ENCODE results near the gene FRMD7. TPM values are rescaled to one million over a fixed set of nuclear protein-coding genes. Genes with fewer than 3 reads are reported as not detected.

FRMD7 gene
- total and polyA plus RNA-seq, 2 experiments from 2014 or later = not detected

DNA sequence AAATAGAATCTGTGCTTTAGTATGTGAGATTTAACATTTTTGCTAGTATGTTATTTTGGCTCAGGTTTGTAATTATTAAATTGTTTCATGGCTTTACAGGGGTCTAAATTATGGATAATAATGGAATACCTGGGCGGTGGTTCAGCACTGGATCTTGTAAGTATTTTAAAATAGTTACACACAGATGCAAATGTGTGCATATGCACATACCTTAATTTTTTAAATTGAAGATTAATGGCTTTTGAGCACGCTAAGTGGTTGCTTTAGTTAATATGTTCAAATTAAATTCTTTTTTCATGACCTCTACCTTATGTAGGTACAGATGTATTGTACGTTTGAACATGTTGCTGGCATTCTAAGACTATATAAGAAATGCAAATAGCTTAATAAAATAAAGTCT, 64.5 kb downstream of the FRMD7 start (continued):
- TF ChIP-seq, protein P1, sequence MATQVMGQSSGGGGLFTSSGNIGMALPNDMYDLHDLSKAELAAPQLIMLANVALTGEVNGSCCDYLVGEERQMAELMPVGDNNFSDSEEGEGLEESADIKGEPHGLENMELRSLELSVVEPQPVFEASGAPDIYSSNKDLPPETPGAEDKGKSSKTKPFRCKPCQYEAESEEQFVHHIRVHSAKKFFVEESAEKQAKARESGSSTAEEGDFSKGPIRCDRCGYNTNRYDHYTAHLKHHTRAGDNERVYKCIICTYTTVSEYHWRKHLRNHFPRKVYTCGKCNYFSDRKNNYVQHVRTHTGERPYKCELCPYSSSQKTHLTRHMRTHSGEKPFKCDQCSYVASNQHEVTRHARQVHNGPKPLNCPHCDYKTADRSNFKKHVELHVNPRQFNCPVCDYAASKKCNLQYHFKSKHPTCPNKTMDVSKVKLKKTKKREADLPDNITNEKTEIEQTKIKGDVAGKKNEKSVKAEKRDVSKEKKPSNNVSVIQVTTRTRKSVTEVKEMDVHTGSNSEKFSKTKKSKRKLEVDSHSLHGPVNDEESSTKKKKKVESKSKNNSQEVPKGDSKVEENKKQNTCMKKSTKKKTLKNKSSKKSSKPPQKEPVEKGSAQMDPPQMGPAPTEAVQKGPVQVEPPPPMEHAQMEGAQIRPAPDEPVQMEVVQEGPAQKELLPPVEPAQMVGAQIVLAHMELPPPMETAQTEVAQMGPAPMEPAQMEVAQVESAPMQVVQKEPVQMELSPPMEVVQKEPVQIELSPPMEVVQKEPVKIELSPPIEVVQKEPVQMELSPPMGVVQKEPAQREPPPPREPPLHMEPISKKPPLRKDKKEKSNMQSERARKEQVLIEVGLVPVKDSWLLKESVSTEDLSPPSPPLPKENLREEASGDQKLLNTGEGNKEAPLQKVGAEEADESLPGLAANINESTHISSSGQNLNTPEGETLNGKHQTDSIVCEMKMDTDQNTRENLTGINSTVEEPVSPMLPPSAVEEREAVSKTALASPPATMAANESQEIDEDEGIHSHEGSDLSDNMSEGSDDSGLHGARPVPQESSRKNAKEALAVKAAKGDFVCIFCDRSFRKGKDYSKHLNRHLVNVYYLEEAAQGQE (IDR thresholded peaks at IDR 0.05; ENCODE audit: unreplicated experiment) = no peak
- TF ChIP-seq EZH2phosphoT487 (IDR thresholded peaks at IDR 0.05; ENCODE audit: unreplicated experiment) (no peak), JUNB (IDR thresholded peaks at IDR 0.05; ENCODE audit: unreplicated experiment) (no peak), EZH2 (IDR thresholded peaks at IDR 0.05; ENCODE audit: low read depth, unreplicated experiment) (no peak), NANOG (IDR thresholded peaks at IDR 0.05; ENCODE audit: borderline replicate concordance) (no peak), ZNF331 (CRISPR knock-in tag; IDR thresholded peaks at IDR 0.05; ENCODE audit: low read depth) (no peak)

DNA sequence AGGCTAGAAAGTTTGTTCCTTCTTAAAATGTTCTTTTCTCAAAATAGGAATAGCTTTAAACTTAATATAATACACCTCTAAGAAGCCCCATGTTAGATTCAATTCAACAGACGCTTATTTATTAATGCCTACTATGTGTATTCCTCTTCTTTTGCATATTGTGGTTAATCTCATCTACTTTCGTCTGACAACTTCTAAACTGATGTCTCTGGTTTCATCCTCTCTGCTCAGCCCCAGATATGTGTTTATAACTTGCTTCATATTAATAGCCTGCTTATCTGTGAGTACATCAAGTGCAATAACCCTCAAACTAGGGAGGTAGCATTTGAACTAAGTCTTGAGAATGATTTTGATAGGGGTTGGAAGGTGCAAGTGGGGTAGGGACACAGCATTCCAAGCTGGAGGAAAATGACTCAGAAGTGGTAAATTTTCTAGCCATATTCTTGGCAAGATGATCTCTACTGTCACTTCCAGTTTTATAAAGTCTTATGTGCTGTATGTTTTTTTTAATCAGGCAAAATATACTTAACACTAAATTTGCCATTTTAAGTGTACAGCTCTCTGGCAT, 67.8 kb downstream of the FRMD7 start:
- H3K9me3 Mint-ChIP-seq = no peaks in the 10 kb centered on the region
- Histone ChIP-seq H3K4me1 (ENCODE audit: insufficient read depth) (no peaks in the 10 kb centered on the region), H3K27ac (ENCODE audit: low read depth) (no peak overlapping the region), H3F3A (replicated peaks; ENCODE audit: low read depth) (no peaks in the 10 kb centered on the region), H4K20me1 (replicated peaks; ENCODE audit: insufficient read depth) (no peaks in the 10 kb centered on the region; the same call in 1 of the 2 replicates), H3K36me3 (ENCODE audit: insufficient read depth) (no peaks in the 10 kb centered on the region), H3K79me2 (replicated peaks; ENCODE audit: insufficient read depth) (peaks cover 13% of the 10 kb centered on the region), H3K4me3 (no peak overlapping the region), H3K27me3 (ENCODE audit: insufficient read depth) (no peaks in the 10 kb centered on the region), H2AFZ (no peak overlapping the region), H3K9me2 (ENCODE audit: insufficient read depth) (no peaks in the 10 kb centered on the region), H3K4me2 (no peak overlapping the region)
- no peaks in the 10 kb centered on the region for H3K27me3 Mint-ChIP-seq (ENCODE audit: insufficient read depth, low read depth, poor library complexity)
- DNase-seq (ENCODE audit: low spot score) (no peak), ATAC-seq (no peak)
- no peak overlapping the region for H3K27ac Mint-ChIP-seq
- no peak overlapping the region for H3K4me3 Mint-ChIP-seq
- no peaks in the 10 kb centered on the region; the same call in 2 of the 3 replicates for H3K4me1 Mint-ChIP-seq
- H3K36me3 Mint-ChIP-seq (ENCODE audit: low read depth) = no peaks in the 10 kb centered on the region; the same call in 1 of the 3 replicates
- TF ChIP-seq EZH2 (IDR thresholded peaks at IDR 0.05; ENCODE audit: low read depth, unreplicated experiment) = no peak
- TF ChIP-seq ZNF114 (CRISPR knock-in tag; IDR thresholded peaks at IDR 0.05) = no peak
- TF ChIP-seq, protein P2, sequence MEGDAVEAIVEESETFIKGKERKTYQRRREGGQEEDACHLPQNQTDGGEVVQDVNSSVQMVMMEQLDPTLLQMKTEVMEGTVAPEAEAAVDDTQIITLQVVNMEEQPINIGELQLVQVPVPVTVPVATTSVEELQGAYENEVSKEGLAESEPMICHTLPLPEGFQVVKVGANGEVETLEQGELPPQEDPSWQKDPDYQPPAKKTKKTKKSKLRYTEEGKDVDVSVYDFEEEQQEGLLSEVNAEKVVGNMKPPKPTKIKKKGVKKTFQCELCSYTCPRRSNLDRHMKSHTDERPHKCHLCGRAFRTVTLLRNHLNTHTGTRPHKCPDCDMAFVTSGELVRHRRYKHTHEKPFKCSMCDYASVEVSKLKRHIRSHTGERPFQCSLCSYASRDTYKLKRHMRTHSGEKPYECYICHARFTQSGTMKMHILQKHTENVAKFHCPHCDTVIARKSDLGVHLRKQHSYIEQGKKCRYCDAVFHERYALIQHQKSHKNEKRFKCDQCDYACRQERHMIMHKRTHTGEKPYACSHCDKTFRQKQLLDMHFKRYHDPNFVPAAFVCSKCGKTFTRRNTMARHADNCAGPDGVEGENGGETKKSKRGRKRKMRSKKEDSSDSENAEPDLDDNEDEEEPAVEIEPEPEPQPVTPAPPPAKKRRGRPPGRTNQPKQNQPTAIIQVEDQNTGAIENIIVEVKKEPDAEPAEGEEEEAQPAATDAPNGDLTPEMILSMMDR (conservative IDR thresholded peaks at IDR 0.05; ENCODE audit: low read depth in 2 of 2) = no peak
- no peak for TF ChIP-seq CREB1 (CRISPR knock-in tag; IDR thresholded peaks at IDR 0.05; ENCODE audit: low read depth)
- TF ChIP-seq, protein P3, sequence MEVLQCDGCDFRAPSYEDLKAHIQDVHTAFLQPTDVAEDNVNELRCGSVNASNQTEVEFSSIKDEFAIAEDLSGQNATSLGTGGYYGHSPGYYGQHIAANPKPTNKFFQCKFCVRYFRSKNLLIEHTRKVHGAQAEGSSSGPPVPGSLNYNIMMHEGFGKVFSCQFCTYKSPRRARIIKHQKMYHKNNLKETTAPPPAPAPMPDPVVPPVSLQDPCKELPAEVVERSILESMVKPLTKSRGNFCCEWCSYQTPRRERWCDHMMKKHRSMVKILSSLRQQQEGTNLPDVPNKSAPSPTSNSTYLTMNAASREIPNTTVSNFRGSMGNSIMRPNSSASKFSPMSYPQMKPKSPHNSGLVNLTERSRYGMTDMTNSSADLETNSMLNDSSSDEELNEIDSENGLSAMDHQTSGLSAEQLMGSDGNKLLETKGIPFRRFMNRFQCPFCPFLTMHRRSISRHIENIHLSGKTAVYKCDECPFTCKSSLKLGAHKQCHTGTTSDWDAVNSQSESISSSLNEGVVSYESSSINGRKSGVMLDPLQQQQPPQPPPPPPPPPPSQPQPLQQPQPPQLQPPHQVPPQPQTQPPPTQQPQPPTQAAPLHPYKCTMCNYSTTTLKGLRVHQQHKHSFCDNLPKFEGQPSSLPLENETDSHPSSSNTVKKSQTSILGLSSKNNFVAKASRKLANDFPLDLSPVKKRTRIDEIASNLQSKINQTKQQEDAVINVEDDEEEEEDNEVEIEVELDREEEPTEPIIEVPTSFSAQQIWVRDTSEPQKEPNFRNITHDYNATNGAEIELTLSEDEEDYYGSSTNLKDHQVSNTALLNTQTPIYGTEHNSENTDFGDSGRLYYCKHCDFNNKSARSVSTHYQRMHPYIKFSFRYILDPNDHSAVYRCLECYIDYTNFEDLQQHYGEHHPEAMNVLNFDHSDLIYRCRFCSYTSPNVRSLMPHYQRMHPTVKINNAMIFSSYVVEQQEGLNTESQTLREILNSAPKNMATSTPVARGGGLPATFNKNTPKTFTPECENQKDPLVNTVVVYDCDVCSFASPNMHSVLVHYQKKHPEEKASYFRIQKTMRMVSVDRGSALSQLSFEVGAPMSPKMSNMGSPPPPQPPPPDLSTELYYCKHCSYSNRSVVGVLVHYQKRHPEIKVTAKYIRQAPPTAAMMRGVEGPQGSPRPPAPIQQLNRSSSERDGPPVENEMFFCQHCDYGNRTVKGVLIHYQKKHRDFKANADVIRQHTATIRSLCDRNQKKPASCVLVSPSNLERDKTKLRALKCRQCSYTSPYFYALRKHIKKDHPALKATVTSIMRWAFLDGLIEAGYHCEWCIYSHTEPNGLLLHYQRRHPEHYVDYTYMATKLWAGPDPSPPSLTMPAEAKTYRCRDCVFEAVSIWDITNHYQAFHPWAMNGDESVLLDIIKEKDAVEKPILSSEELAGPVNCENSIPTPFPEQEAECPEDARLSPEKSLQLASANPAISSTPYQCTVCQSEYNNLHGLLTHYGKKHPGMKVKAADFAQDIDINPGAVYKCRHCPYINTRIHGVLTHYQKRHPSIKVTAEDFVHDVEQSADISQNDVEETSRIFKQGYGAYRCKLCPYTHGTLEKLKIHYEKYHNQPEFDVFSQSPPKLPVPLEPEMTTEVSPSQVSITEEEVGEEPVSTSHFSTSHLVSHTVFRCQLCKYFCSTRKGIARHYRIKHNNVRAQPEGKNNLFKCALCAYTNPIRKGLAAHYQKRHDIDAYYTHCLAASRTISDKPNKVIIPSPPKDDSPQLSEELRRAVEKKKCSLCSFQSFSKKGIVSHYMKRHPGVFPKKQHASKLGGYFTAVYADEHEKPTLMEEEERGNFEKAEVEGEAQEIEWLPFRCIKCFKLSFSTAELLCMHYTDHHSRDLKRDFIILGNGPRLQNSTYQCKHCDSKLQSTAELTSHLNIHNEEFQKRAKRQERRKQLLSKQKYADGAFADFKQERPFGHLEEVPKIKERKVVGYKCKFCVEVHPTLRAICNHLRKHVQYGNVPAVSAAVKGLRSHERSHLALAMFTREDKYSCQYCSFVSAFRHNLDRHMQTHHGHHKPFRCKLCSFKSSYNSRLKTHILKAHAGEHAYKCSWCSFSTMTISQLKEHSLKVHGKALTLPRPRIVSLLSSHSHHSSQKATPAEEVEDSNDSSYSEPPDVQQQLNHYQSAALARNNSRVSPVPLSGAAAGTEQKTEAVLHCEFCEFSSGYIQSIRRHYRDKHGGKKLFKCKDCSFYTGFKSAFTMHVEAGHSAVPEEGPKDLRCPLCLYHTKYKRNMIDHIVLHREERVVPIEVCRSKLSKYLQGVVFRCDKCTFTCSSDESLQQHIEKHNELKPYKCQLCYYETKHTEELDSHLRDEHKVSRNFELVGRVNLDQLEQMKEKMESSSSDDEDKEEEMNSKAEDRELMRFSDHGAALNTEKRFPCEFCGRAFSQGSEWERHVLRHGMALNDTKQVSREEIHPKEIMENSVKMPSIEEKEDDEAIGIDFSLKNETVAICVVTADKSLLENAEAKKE (CRISPR knock-in tag; IDR thresholded peaks at IDR 0.05) = no peak

Measured in GM23338 (cell line).